GM12878 (cell line): ENCODE measurements around the gene APBA1. TPM values are rescaled to one million over a fixed set of nuclear protein-coding genes. Genes with fewer than 3 reads are reported as not detected.

Experiments
- ATAC-seq: fragments of 200-7000 bp; cut with Tn5 transposase; 3 replicates; pipeline ENCODE4 v1.9.1; 2020; ENCODE audit warnings: mild to moderate bottlenecking, moderate library complexity
- BruUV-seq: library from RNA; stranded (reverse); fragments of 400-500 nt; replicated peaks from 2 replicates; lab custom pipeline; 2021; lab: Mats Ljungman, UMichigan
- CTCF ChIA-PET: fragments of 300-600 bp; sonication (Branson Sonifier 250); formaldehyde crosslinking; extraction: SDS; loops from one replicate; lab custom pipeline; 2021; ENCODE audit warnings: inconsistent platforms; lab: Yijun Ruan, JAX
- POLR2A ChIA-PET: fragments of 350-600 bp; formaldehyde crosslinking; extraction: SDS; loops from one replicate; lab custom pipeline; 2021; ENCODE audit warnings: inconsistent platforms; lab: Charles Lee
- RAD21 ChIA-PET: fragments of 300-600 bp; sonication (Branson Sonifier 250); formaldehyde crosslinking; loops from one replicate; lab custom pipeline; 2023; ENCODE audit warnings: antibody characterized with exemption; ENCODE audit not compliant: unreplicated experiment; lab: Charles Lee
- SMC1A ChIA-PET: fragments of 300-600 bp; sonication (Branson Sonifier 250); formaldehyde crosslinking; loops from one replicate; lab custom pipeline; 2023; ENCODE audit not compliant: unreplicated experiment, uncharacterized antibody; lab: Charles Lee
- DNase-seq: peaks from one replicate; pipeline ENCODE4 v3.0.0-alpha.2; 2011; ENCODE audit warnings: low read depth, low spot score
- FAIRE-seq: peaks from 3 replicates; lab custom pipeline; 2011; peaks lifted over from hg19 to GRCh38; lab: Jason Lieb, UNC
- H2AFZ ChIP-seq: 2 replicates; pipeline ENCODE4 v1.6.0; 2011; ENCODE audit warnings: low read depth, low read length, control low read depth; ENCODE audit not compliant: control insufficient read depth
- H3K27ac ChIP-seq: 2 replicates; pipeline ENCODE4 v1.5.1; 2011; ENCODE audit warnings: control low read depth; ENCODE audit not compliant: control insufficient read depth, insufficient read depth
- H3K27me3 ChIP-seq, 2 experiments: replicated peaks in 1 of 2; 2 replicates each; pipeline versions ENCODE4 v1.6.0 to v1.6.1; 2011; ENCODE audit warnings: low read length in 1 of 2; ENCODE audit not compliant: control insufficient read depth in 2 of 2, insufficient read depth in 2 of 2
- H3K36me3 ChIP-seq, 2 experiments: 2 replicates each; pipeline ENCODE4 v1.5.1; 2011; ENCODE audit warnings: low read length in 1 of 2; ENCODE audit not compliant: control insufficient read depth in 2 of 2, insufficient read depth in 2 of 2
- H3K4me1 ChIP-seq: 2 replicates; pipeline ENCODE4 v1.6.1; 2011; ENCODE audit warnings: mild to moderate bottlenecking, low read length, moderate library complexity, mixed read lengths; ENCODE audit not compliant: control insufficient read depth, insufficient read depth
- H3K4me2 ChIP-seq: 2 replicates; pipeline ENCODE4 v1.6.0; 2011; ENCODE audit warnings: control low read depth; ENCODE audit not compliant: control insufficient read depth, insufficient read depth
- H3K4me3 ChIP-seq: fragments of 200-600 bp; sonication (generic); 2 replicates; pipeline ENCODE4 v1.5.1; 2016
- H3K79me2 ChIP-seq: 2 replicates; pipeline ENCODE4 v1.6.0; 2011; ENCODE audit warnings: low read length; ENCODE audit not compliant: control insufficient read depth, insufficient read depth
- H3K9ac ChIP-seq: 2 replicates; pipeline ENCODE4 v1.8.0; 2011; ENCODE audit warnings: low read length, control low read depth, mixed read lengths; ENCODE audit not compliant: control insufficient read depth, insufficient read depth
- H3K9me3 ChIP-seq: replicated peaks from 3 replicates; pipeline ENCODE4 v1.5.1; 2011; ENCODE audit warnings: mild to moderate bottlenecking, low read length; ENCODE audit not compliant: control insufficient read depth, insufficient read depth
- H4K20me1 ChIP-seq: 2 replicates; pipeline ENCODE4 v1.6.0; 2011; ENCODE audit not compliant: control insufficient read depth, insufficient read depth
- BACH1 ChIP-seq: fragments of 450-650 bp; IDR thresholded peaks from 2 replicates; pipeline ENCODE4 v1.6.1; 2017; ENCODE audit warnings: mild to moderate bottlenecking, borderline replicate concordance
- EP300 ChIP-seq, 2 experiments: fragments of 150-350 bp in 1 of 2; IDR thresholded peaks; 2 replicates each; pipeline ENCODE4 v1.6.1; 2011 to 2012; ENCODE audit warnings: low read depth in 2 of 2, low read length in 2 of 2, borderline replicate concordance in 1 of 2, improper control_type of control experiment in 1 of 2, inconsistent platforms in 1 of 2; ENCODE audit not compliant: control insufficient read depth in 1 of 2
- GABPA ChIP-seq: IDR thresholded peaks from 2 replicates; pipeline ENCODE4 v1.6.1; 2014; ENCODE audit warnings: antibody characterized with exemption, low read depth, mild to moderate bottlenecking, inconsistent platforms
- HCFC1 ChIP-seq: fragments of 150-350 bp; IDR thresholded peaks from 2 replicates; pipeline ENCODE4 v1.6.1; 2014; ENCODE audit warnings: low read length
- IKZF2 ChIP-seq, 2 experiments: fragments of 450-650 bp; IDR thresholded peaks; 2 replicates each; pipeline ENCODE4 v1.6.1; 2017; ENCODE audit warnings: mild to moderate bottlenecking in 2 of 2, moderate library complexity in 2 of 2
- RUNX3 ChIP-seq: IDR thresholded peaks from 2 replicates; pipeline ENCODE4 v1.6.1; 2012; ENCODE audit warnings: low read length, inconsistent platforms
- TARDBP ChIP-seq: IDR thresholded peaks from 2 replicates; pipeline ENCODE4 v1.6.1; 2016; ENCODE audit warnings: borderline replicate concordance
- YY1 ChIP-seq: IDR thresholded peaks from 2 replicates; pipeline ENCODE4 v1.6.1; 2011; ENCODE audit warnings: low read depth, mild to moderate bottlenecking, low read length
- ZNF274 ChIP-seq: IDR thresholded peaks from one replicate; pipeline ENCODE4 v1.8.0; 2011; ENCODE audit not compliant: insufficient read length, insufficient read depth
- WGBS: methylation state at CpG from one replicate; pipeline ENCODE4 v1.1.6; 2016; ENCODE audit warnings: low lambda C conversion rate; ENCODE audit not compliant: insufficient replicate concordance, insufficient coverage; ENCODE audit errors: missing lambda C conversion rate; 5-methylcytosine and 5-hydroxymethylcytosine counted together
- in situ Hi-C: fragments of 300-500 bp; cut with MboI; formaldehyde crosslinking; loops from 9 replicates; pipeline ENCODE4 v1.14.3; 2018; ENCODE audit warnings: mixed read lengths
- intact Hi-C: fragments of 100-400 bp; cut with micrococcal nuclease; formaldehyde crosslinking; loops from one replicate; pipeline ENCODE4 v1.14.2; 2022; ENCODE audit not compliant: unreplicated experiment
- polyA plus RNA-seq, 11 experiments: library from polyadenylated mRNA; depleted of rRNA in 4 of 11; unstranded in 6 of 11; stranded (reverse) in 5 of 11; fragments of >200 nt; fragmentation: Nextera tagmentation in 4 of 11; fragmentation: Illumina TruSeq in 1 of 11; extraction: Ambion mirVana in 4 of 11; extraction: Trizol in 1 of 11; gene quantifications; 1 replicate in 1 of 11; 2 replicates in 10 of 11; pipeline versions ENCODE4 v1.2.1 to v1.2.3, GENCODE V29; 2011 to 2016; ENCODE audit warnings: inconsistent platforms in 2 of 11, missing spikeins in 2 of 11, low read depth in 1 of 11
- total RNA-seq, 4 experiments: library from RNA; depleted of rRNA in 3 of 4; stranded (reverse); fragments of >200 nt in 3 of 4; fragmentation: Illumina TruSeq in 1 of 4; extraction: Trizol in 1 of 4; gene quantifications; 2 replicates each; pipeline versions ENCODE4 v1.2.1 to v1.2.3, GENCODE V29; 2013 to 2021
- TF ChIP-seq, protein P1 (sequence below): fragments of 450-650 bp; formaldehyde crosslinking; IDR thresholded peaks from 2 replicates; pipeline ENCODE4 v1.4.0; 2020; ENCODE audit warnings: mild to moderate bottlenecking, moderate library complexity
- TF ChIP-seq, protein P2 (sequence below): fragments of 450-650 bp; formaldehyde crosslinking; IDR thresholded peaks from 2 replicates; pipeline ENCODE4 v1.5.0; 2022; ENCODE audit warnings: mild to moderate bottlenecking, missing genetic modification characterization
- TF ChIP-seq, protein P3 (sequence below): IDR thresholded peaks from 2 replicates; pipeline ENCODE4 v1.6.1; 2012; ENCODE audit warnings: improper control_type of control experiment, low read depth, low read length; ENCODE audit not compliant: insufficient replicate concordance

Gene APBA1
- total and polyA plus RNA-seq, 10 of the 15 experiments (the other 5 are each of a cell fraction or from before 2014, with no cell fraction given): 0.01 to 1.3 (median 0.05) TPM; not detected in 7

DNA sequence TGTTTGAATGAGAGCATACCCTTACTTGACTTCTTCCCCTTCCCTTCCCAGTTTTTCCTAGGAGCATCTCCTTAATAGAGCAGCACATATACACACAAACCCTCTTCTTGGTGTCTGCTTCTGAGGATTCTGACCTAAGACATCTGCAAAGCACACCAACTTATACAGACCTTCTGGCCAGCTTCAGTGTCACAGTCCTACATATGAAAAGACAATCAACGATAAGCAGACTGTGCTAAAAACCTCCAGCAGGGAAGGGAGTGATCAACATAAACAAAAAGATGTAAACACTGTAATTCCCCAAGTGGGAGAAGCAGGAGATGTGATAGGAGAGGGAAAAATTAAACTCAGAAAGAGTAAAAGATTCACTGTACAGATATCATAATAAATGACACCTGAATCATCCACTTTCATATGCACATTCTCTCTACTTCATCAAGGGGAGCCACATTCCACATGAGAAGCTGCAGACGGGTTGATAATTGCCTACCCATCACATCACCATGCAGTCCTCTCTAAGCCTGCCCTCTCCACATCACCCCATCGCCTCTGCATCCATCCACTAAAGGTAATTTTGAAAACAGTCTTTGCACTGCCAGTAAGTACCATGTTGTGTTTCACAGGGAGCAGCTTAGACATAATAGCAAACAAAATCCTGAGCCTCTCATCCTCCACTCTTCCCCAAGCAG is 13.0 kb downstream of the APBA1 start:
- no peak overlapping the region for H3K9ac ChIP-seq
- in situ Hi-C loops (no loop called here), intact Hi-C loops (no loop called here)
- RAD21 ChIA-PET: no interaction called here
- no peak overlapping the region for H2AFZ ChIP-seq
- BruUV-seq: no TSS peak
- POLR2A ChIA-PET: no interaction called here
- no peak overlapping the region for H3K27ac ChIP-seq
- H3K79me2 ChIP-seq: no peaks in the 10 kb centered on the region
- FAIRE-seq (no peak), ATAC-seq (no peak), DNase-seq (no peak)
- CTCF ChIA-PET: no interaction called here
- no peak overlapping the region for H3K4me3 ChIP-seq
- H3K36me3 ChIP-seq: no peaks in the 10 kb centered on the region
- SMC1A ChIA-PET: no interaction called here
- no peaks in the 10 kb centered on the region for H4K20me1 ChIP-seq
- H3K4me1 ChIP-seq: no peaks in the 10 kb centered on the region
- no peak overlapping the region for H3K4me2 ChIP-seq
- H3K27me3 ChIP-seq: no peaks in the 10 kb centered on the region; a peak in 1 of 4 replicates
- 0% methylated on average over 3 of the region's 3 CpGs for WGBS
- H3K9me3 ChIP-seq: no peaks in the 10 kb centered on the region
- TF ChIP-seq YY1: no peak
- no peak for TF ChIP-seq BACH1
- TF ChIP-seq, protein P1, sequence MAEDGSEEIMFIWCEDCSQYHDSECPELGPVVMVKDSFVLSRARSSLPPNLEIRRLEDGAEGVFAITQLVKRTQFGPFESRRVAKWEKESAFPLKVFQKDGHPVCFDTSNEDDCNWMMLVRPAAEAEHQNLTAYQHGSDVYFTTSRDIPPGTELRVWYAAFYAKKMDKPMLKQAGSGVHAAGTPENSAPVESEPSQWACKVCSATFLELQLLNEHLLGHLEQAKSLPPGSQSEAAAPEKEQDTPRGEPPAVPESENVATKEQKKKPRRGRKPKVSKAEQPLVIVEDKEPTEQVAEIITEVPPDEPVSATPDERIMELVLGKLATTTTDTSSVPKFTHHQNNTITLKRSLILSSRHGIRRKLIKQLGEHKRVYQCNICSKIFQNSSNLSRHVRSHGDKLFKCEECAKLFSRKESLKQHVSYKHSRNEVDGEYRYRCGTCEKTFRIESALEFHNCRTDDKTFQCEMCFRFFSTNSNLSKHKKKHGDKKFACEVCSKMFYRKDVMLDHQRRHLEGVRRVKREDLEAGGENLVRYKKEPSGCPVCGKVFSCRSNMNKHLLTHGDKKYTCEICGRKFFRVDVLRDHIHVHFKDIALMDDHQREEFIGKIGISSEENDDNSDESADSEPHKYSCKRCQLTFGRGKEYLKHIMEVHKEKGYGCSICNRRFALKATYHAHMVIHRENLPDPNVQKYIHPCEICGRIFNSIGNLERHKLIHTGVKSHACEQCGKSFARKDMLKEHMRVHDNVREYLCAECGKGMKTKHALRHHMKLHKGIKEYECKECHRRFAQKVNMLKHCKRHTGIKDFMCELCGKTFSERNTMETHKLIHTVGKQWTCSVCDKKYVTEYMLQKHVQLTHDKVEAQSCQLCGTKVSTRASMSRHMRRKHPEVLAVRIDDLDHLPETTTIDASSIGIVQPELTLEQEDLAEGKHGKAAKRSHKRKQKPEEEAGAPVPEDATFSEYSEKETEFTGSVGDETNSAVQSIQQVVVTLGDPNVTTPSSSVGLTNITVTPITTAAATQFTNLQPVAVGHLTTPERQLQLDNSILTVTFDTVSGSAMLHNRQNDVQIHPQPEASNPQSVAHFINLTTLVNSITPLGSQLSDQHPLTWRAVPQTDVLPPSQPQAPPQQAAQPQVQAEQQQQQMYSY (CRISPR knock-in tag): no peak
- TF ChIP-seq EP300 (IDR thresholded peaks at IDR 0.05; ENCODE audit: borderline replicate concordance in 1 of 2, control insufficient read depth in 1 of 2, low read depth in 2 of 2, low read length in 2 of 2): no peak
- TF ChIP-seq, protein P2, sequence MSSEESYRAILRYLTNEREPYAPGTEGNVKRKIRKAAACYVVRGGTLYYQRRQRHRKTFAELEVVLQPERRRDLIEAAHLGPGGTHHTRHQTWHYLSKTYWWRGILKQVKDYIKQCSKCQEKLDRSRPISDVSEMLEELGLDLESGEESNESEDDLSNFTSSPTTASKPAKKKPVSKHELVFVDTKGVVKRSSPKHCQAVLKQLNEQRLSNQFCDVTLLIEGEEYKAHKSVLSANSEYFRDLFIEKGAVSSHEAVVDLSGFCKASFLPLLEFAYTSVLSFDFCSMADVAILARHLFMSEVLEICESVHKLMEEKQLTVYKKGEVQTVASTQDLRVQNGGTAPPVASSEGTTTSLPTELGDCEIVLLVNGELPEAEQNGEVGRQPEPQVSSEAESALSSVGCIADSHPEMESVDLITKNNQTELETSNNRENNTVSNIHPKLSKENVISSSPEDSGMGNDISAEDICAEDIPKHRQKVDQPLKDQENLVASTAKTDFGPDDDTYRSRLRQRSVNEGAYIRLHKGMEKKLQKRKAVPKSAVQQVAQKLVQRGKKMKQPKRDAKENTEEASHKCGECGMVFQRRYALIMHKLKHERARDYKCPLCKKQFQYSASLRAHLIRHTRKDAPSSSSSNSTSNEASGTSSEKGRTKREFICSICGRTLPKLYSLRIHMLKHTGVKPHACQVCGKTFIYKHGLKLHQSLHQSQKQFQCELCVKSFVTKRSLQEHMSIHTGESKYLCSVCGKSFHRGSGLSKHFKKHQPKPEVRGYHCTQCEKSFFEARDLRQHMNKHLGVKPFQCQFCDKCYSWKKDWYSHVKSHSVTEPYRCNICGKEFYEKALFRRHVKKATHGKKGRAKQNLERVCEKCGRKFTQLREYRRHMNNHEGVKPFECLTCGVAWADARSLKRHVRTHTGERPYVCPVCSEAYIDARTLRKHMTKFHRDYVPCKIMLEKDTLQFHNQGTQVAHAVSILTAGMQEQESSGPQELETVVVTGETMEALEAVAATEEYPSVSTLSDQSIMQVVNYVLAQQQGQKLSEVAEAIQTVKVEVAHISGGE (CRISPR knock-in tag): no peak
- TF ChIP-seq ZNF274: no peak
- TF ChIP-seq TARDBP: no peak
- no peak for TF ChIP-seq GABPA
- TF ChIP-seq, protein P3, sequence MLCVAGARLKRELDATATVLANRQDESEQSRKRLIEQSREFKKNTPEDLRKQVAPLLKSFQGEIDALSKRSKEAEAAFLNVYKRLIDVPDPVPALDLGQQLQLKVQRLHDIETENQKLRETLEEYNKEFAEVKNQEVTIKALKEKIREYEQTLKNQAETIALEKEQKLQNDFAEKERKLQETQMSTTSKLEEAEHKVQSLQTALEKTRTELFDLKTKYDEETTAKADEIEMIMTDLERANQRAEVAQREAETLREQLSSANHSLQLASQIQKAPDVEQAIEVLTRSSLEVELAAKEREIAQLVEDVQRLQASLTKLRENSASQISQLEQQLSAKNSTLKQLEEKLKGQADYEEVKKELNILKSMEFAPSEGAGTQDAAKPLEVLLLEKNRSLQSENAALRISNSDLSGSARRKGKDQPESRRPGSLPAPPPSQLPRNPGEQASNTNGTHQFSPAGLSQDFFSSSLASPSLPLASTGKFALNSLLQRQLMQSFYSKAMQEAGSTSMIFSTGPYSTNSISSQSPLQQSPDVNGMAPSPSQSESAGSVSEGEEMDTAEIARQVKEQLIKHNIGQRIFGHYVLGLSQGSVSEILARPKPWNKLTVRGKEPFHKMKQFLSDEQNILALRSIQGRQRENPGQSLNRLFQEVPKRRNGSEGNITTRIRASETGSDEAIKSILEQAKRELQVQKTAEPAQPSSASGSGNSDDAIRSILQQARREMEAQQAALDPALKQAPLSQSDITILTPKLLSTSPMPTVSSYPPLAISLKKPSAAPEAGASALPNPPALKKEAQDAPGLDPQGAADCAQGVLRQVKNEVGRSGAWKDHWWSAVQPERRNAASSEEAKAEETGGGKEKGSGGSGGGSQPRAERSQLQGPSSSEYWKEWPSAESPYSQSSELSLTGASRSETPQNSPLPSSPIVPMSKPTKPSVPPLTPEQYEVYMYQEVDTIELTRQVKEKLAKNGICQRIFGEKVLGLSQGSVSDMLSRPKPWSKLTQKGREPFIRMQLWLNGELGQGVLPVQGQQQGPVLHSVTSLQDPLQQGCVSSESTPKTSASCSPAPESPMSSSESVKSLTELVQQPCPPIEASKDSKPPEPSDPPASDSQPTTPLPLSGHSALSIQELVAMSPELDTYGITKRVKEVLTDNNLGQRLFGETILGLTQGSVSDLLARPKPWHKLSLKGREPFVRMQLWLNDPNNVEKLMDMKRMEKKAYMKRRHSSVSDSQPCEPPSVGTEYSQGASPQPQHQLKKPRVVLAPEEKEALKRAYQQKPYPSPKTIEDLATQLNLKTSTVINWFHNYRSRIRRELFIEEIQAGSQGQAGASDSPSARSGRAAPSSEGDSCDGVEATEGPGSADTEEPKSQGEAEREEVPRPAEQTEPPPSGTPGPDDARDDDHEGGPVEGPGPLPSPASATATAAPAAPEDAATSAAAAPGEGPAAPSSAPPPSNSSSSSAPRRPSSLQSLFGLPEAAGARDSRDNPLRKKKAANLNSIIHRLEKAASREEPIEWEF: no peak
- no peak for TF ChIP-seq IKZF2 (IDR thresholded peaks at IDR 0.05)
- no peak for TF ChIP-seq HCFC1
- no peak for TF ChIP-seq RUNX3
